Uterus (tissue), 2 donors: Measurements from ENCODE around the gene MAOA.

ENCODE experiments used
- POLR2A ChIP-seq, 2 donors: fragments of 450-650 bp; IDR thresholded peaks; one replicate each; pipeline ENCODE4 v1.6.1; 2016; ENCODE audit warnings: antibody characterized with exemption in 2 of 2, mild to moderate bottlenecking in 1 of 2, moderate library complexity in 1 of 2
- TF ChIP-seq, protein P1 (sequence below), 4 experiments: fragments of 200-600 bp in 2 of 4; fragments of 450-650 bp in 2 of 4; sonication (generic) in 2 of 4; IDR thresholded peaks; one replicate each; pipeline ENCODE4 v1.5.1; 2016 to 2019; ENCODE audit warnings: antibody characterized with exemption in 4 of 4, mild to moderate bottlenecking in 2 of 4, moderate library complexity in 1 of 4

DNA sequence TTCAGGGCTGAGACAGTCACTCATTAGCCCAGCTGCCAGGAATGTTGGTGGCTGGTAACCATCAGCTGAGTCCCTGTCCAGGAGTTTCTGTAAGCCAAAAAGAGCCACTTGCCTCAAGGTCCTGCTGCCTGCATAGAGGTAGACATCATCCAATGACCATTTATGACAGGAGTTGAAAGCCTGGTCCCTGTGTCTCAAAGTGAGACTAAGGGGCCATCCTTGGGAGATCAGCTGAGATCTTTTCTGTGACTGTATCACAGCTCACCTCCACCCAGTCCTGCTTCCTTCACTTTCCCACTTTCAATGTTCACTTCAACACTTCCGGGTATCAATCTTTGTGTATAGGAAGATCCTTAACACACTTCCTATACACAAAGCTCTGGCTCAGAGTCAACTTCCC is 28.4 kb upstream of the MAOA start:
- TF ChIP-seq, protein P1, sequence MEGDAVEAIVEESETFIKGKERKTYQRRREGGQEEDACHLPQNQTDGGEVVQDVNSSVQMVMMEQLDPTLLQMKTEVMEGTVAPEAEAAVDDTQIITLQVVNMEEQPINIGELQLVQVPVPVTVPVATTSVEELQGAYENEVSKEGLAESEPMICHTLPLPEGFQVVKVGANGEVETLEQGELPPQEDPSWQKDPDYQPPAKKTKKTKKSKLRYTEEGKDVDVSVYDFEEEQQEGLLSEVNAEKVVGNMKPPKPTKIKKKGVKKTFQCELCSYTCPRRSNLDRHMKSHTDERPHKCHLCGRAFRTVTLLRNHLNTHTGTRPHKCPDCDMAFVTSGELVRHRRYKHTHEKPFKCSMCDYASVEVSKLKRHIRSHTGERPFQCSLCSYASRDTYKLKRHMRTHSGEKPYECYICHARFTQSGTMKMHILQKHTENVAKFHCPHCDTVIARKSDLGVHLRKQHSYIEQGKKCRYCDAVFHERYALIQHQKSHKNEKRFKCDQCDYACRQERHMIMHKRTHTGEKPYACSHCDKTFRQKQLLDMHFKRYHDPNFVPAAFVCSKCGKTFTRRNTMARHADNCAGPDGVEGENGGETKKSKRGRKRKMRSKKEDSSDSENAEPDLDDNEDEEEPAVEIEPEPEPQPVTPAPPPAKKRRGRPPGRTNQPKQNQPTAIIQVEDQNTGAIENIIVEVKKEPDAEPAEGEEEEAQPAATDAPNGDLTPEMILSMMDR (IDR thresholded peaks at IDR 0.05), result no peak
- no peak for TF ChIP-seq POLR2A (IDR thresholded peaks at IDR 0.05)
